Right lobe of liver (tissue), 6 donors: ENCODE results near the gene ANKRD55. TPM values are rescaled to one million over a fixed set of nuclear protein-coding genes. Genes with fewer than 3 reads are reported as not detected.
"Not testable (repeated sequence)": the region's sequence is repeated elsewhere in the genome, so short reads cannot be mapped to it uniquely, and the experiment has no call there.

Source experiments
- ATAC-seq, 4 donors: fragments of 200-7000 bp; cut with Tn5 transposase; one replicate each; pipeline ENCODE4 v1.9.1; 2020; ENCODE audit warnings: mild to moderate bottlenecking in 4 of 4, moderate library complexity in 4 of 4
- DNase-seq, 3 donors: peaks; one replicate each; pipeline ENCODE4 v3.0.0-alpha.2; 2020
- H3K27ac ChIP-seq, 3 donors: fragments of 200-600 bp; one replicate each; pipeline ENCODE4 v1.8.0; 2022
- H3K27me3 ChIP-seq, 2 donors: fragments of 200-600 bp; one replicate each; pipeline ENCODE4 v1.8.0; 2022
- H3K36me3 ChIP-seq, 4 donors: fragments of 200-600 bp; sonication (generic) in 1 of 4; one replicate each; pipeline versions ENCODE4 v1.5.1 to v1.8.0; 2017 to 2022; ENCODE audit warnings: control low read depth in 1 of 4
- H3K4me1 ChIP-seq, 4 donors: fragments of 200-600 bp; sonication (generic) in 1 of 4; one replicate each; pipeline versions ENCODE4 v1.5.1 to v1.8.0; 2017 to 2022; ENCODE audit warnings: control low read depth in 1 of 4
- H3K4me3 ChIP-seq, 3 donors: fragments of 200-600 bp; one replicate each; pipeline ENCODE4 v1.8.0; 2022
- H3K9me3 ChIP-seq, 4 donors: fragments of 200-600 bp; sonication (generic) in 1 of 4; one replicate each; pipeline versions ENCODE4 v1.5.1 to v1.8.0; 2017 to 2022; ENCODE audit warnings: control low read depth in 1 of 4
- CTCF ChIP-seq, 4 donors: fragments of 200-600 bp in 3 of 4; fragments of 450-650 bp in 1 of 4; IDR thresholded peaks; one replicate each; pipeline versions ENCODE4 v1.5.1 to v1.8.0; 2016 to 2022; ENCODE audit warnings: antibody characterized with exemption in 4 of 4, mild to moderate bottlenecking in 2 of 4
- POLR2A ChIP-seq: fragments of 450-650 bp; IDR thresholded peaks from one replicate; pipeline ENCODE4 v1.6.1; 2017; ENCODE audit warnings: antibody characterized with exemption, mild to moderate bottlenecking
- WGBS: methylation state at CpG from one replicate; pipeline ENCODE4 v1.1.6; 2018; ENCODE audit warnings: low coverage, low lambda C conversion rate; ENCODE audit not compliant: insufficient coverage; ENCODE audit errors: missing lambda C conversion rate; 5-methylcytosine and 5-hydroxymethylcytosine counted together
- intact Hi-C, 2 donors: fragments of 100-400 bp; cut with DNase I; formaldehyde crosslinking; loops; one replicate each; pipeline versions ENCODE4 v1.11.2 to v1.14.1; 2022
- total RNA-seq, 6 experiments: library from RNA; depleted of rRNA in 2 of 6; stranded (reverse); fragments of >200 nt in 2 of 6; fragmentation: NEBNext Ultra II Directional in 3 of 6; extraction: Animal tissue kit (Norgen Biotek cat#: 25700) in 3 of 6; gene quantifications; one replicate each; pipeline versions ENCODE4 v1.1.0 to v1.2.4, GENCODE V29; 2016 to 2023
- donor health status: DM: no; HTN: yes; CAD: no.
- donor health status: DM: no; HTN: no; CAD: no.
- donor health status: DM: no; HTN: no; CAD: no.
- donor health status: DM: no; HTN: yes; CAD: no.
- donor health status: DM: no; HTN: yes; CAD: no.

Gene ANKRD55
- total RNA-seq, 6 experiments from 2014 or later = 0.68 to 2.2 (median 1.2) TPM

- H3K27ac ChIP-seq = no peak overlapping the region
- no peaks in the 10 kb centered on the region for H3K4me1 ChIP-seq
- H3K36me3 ChIP-seq = no peaks in the 10 kb centered on the region
- no peak overlapping the region for H3K4me3 ChIP-seq
- DNase-seq = no peak
- no peaks in the 10 kb centered on the region for H3K27me3 ChIP-seq
- TF ChIP-seq POLR2A (no peak), CTCF (IDR thresholded peaks at IDR 0.05) (no peak)
- no peaks in the 10 kb centered on the region for H3K9me3 ChIP-seq
- ATAC-seq = no peak
- intact Hi-C loops = no loop called here
These were observed 18.3 kb upstream of the ANKRD55 start for GRCh38 chr5:56251440-56251839.

- H3K4me1 ChIP-seq = no peaks in the 10 kb centered on the region
- no peaks in the 10 kb centered on the region for H3K36me3 ChIP-seq
- H3K4me3 ChIP-seq = no peak overlapping the region
- no peaks in the 10 kb centered on the region for H3K9me3 ChIP-seq
- TF ChIP-seq POLR2A (no peak), CTCF (IDR thresholded peaks at IDR 0.05) (no peak)
- intact Hi-C loops = no loop called here
- WGBS = 69% methylated on average over 3 of the region's 3 CpGs
- H3K27me3 ChIP-seq = no peaks in the 10 kb centered on the region
- DNase-seq (no peak), ATAC-seq (no peak)
- no peak overlapping the region for H3K27ac ChIP-seq
These were observed 16.9 kb upstream of the ANKRD55 start for GRCh38 chr5:56250011-56250410.

- H3K4me3 ChIP-seq, H3K4me1 ChIP-seq, intact Hi-C loops, H3K27ac ChIP-seq, H3K9me3 ChIP-seq, ATAC-seq, H3K36me3 ChIP-seq, H3K27me3 ChIP-seq, DNase-seq: not testable (repeated sequence)
- WGBS = 67% methylated on average over 1 of the region's 5 CpGs
These were observed 16.0 kb upstream of the ANKRD55 start for GRCh38 chr5:56249085-56249484.

GRCh38 chr5:56247592-56247991 lies 14.5 kb upstream of the ANKRD55 start:
- DNase-seq = no peak
- Histone ChIP-seq H3K9me3 (no peaks in the 10 kb centered on the region), H3K4me1 (no peaks in the 10 kb centered on the region), H3K36me3 (no peaks in the 10 kb centered on the region), H3K27me3 (no peaks in the 10 kb centered on the region), H3K27ac (no peak overlapping the region), H3K4me3 (no peak overlapping the region)
- TF ChIP-seq POLR2A (no peak), CTCF (IDR thresholded peaks at IDR 0.05) (no peak)
- intact Hi-C loops = no loop called here
- WGBS = 34% methylated on average over 3 of the region's 3 CpGs
- ATAC-seq = no peak

- intact Hi-C loops = no loop called here
- no peak overlapping the region for H3K27ac ChIP-seq
- no peak for ATAC-seq
- WGBS = 88% methylated on average over 6 of the region's 6 CpGs
- no peak for DNase-seq
- no peaks in the 10 kb centered on the region for H3K36me3 ChIP-seq
- no peaks in the 10 kb centered on the region for H3K4me1 ChIP-seq
- H3K27me3 ChIP-seq = no peaks in the 10 kb centered on the region
- TF ChIP-seq CTCF (IDR thresholded peaks at IDR 0.05) = no peak
- H3K4me3 ChIP-seq = no peak overlapping the region
- no peaks in the 10 kb centered on the region for H3K9me3 ChIP-seq
These were observed 13.6 kb upstream of the ANKRD55 start for GRCh38 chr5:56246769-56247168.
